ENCODE measurements around the gene RAMACL. TPM values are rescaled to one million over a fixed set of nuclear protein-coding genes. Genes with fewer than 3 reads are reported as not detected.

RAMACL gene
- total RNA-seq, 1 experiment from 2014 or later, result 0.15 TPM

- Histone ChIP-seq H3K4me1 (ENCODE audit: control insufficient read depth in 1 of 2, insufficient read depth in 2 of 2, low read length in 2 of 2) (peaks cover 0 to 6% of the 10 kb centered on the region in 2 experiments; a peak in 1 of 4 replicates), H3K4me3 (replicated peaks in 1 of 2; ENCODE audit: low read depth in 1 of 2, low read length in 2 of 2) (no peak overlapping the region), H3K9ac (ENCODE audit: low read length) (no peak overlapping the region), H3K27ac (ENCODE audit: low read depth, low read length) (no peak overlapping the region), H3K9me2 (ENCODE audit: insufficient read depth) (no peaks in the 10 kb centered on the region), H3K27me3 (ENCODE audit: insufficient read depth, low read length) (no peaks in the 10 kb centered on the region), H4K20me1 (ENCODE audit: insufficient read depth) (no peaks in the 10 kb centered on the region), H2AFZ (ENCODE audit: low read depth, low read length, poor library complexity, severe bottlenecking) (no peak overlapping the region), H3K79me2 (ENCODE audit: insufficient read depth, low read length) (no peaks in the 10 kb centered on the region), H3K36me3 (ENCODE audit: control insufficient read depth in 1 of 2, insufficient read depth in 2 of 2, low read length in 2 of 2) (no peaks in the 10 kb centered on the region), H3K4me2 (ENCODE audit: low read length) (no peak overlapping the region), H3K9me3 (ENCODE audit: control insufficient read depth in 1 of 2, insufficient read depth in 1 of 2, low read depth in 1 of 2, low read length in 2 of 2) (no peaks in the 10 kb centered on the region)
- TF ChIP-seq ZNF274 (IDR thresholded peaks at IDR 0.05; ENCODE audit: low read depth, low read length), result no peak
- intact Hi-C loops (cut with micrococcal nuclease), result no loop called here
- no peak for DNase-seq (ENCODE audit: low read depth, low spot score)
- ATAC-seq, result no peak
- ChIA-PET RAD21 (ENCODE audit: low non-redundant PET in 1 of 2, low total read pairs in 2 of 2, uncharacterized antibody in 2 of 2, unreplicated experiment in 2 of 2) (no interaction called here), POLR2A (no interaction called here), CTCF (no interaction called here)
- BruUV-seq (replicated peaks), result no TSS peak
Measured at GRCh38 chr6:166611631-166612030, 25.2 kb upstream of the RAMACL start.

GRCh38 chr6:166610069-166610468 is 23.6 kb upstream of the RAMACL start:
- Histone ChIP-seq H3K4me2 (ENCODE audit: low read length) (no peak overlapping the region), H3K27me3 (ENCODE audit: insufficient read depth, low read length) (no peaks in the 10 kb centered on the region), H3K9ac (ENCODE audit: low read length) (no peak overlapping the region), H4K20me1 (ENCODE audit: insufficient read depth) (no peaks in the 10 kb centered on the region), H3K9me3 (ENCODE audit: control insufficient read depth in 1 of 2, insufficient read depth in 1 of 2, low read depth in 1 of 2, low read length in 2 of 2) (no peaks in the 10 kb centered on the region), H3K4me3 (replicated peaks in 1 of 2; ENCODE audit: low read depth in 1 of 2, low read length in 2 of 2) (no peak overlapping the region), H3K27ac (ENCODE audit: low read depth, low read length) (no peak overlapping the region), H3K4me1 (ENCODE audit: control insufficient read depth in 1 of 2, insufficient read depth in 2 of 2, low read length in 2 of 2) (peaks cover 0 to 3% of the 10 kb centered on the region in 2 experiments; a peak in 1 of 4 replicates), H3K79me2 (ENCODE audit: insufficient read depth, low read length) (no peaks in the 10 kb centered on the region), H2AFZ (ENCODE audit: low read depth, low read length, poor library complexity, severe bottlenecking) (no peak overlapping the region), H3K36me3 (ENCODE audit: control insufficient read depth in 1 of 2, insufficient read depth in 2 of 2, low read length in 2 of 2) (no peaks in the 10 kb centered on the region), H3K9me2 (ENCODE audit: insufficient read depth) (no peaks in the 10 kb centered on the region)
- CTCF ChIA-PET, result no interaction called here
- no TSS peak for BruUV-seq (replicated peaks)
- intact Hi-C loops (cut with micrococcal nuclease), result no loop called here
- DNase-seq (ENCODE audit: low read depth, low spot score), result no peak
- POLR2A ChIA-PET, result no interaction called here
- RAD21 ChIA-PET (ENCODE audit: low non-redundant PET in 1 of 2, low total read pairs in 2 of 2, uncharacterized antibody in 2 of 2, unreplicated experiment in 2 of 2), result no interaction called here
- TF ChIP-seq CTCF (IDR thresholded peaks at IDR 0.05 in 2 of 3, conservative IDR thresholded peaks at IDR 0.05 in 1 of 3; ENCODE audit: borderline replicate concordance in 1 of 3, insufficient read depth in 1 of 3, low read depth in 2 of 3, low read length in 2 of 3), result no peak
- ATAC-seq, result no peak

Data from HCT116 (cell line).